GM19468 (cell line): ENCODE data around the gene AGO4.
"Not testable (repeated sequence)": the region's sequence is repeated elsewhere in the genome, so short reads cannot be mapped to it uniquely, and the experiment has no call there.

ENCODE experiments used
- ATAC-seq: cut with Tn5 transposase; IDR thresholded peaks from one replicate; pipeline ENCODE4 v1.9.1; 2021; ENCODE audit warnings: mild to moderate bottlenecking, moderate library complexity, moderate number of reproducible peaks; ENCODE audit not compliant: unreplicated experiment; ENCODE audit errors: extremely low read depth

The AGO4 gene

DNA sequence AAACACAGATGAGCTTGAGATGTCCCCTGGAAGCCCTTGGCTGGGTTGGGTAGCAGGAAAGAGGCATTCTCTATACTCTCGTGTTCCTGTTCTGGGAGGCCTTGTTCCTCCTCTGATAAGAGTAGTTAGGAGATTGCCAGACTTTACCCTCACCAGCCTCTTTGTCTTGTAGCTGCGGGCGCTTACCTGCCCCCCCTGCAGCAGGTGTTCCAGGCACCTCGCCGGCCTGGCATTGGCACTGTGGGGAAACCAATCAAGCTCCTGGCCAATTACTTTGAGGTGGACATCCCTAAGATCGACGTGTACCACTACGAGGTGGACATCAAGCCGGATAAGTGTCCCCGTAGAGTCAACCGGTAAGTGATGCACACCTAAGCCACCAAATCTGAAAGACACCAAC lies 80.4 kb downstream of the AGO4 start:
- ATAC-seq, result no peak

DNA sequence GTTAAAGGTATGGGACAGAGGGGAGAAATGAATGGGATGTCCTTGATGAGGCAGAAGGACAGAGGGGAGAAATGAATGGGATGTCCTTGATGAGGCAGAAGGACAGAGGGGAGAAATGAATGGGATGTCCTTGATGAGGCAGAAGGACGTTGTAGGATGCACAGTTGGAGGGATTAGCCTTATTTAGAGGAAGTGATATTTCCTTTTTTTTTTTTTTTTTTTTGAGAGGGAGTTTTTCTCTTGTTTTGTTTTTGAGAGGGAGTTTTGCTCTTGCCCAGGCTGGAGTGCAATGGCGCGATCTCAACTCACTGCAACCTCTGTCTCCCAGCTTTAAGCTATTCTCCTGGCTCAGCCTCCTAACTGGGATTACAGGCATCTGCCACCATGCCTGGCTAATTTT lies 81.2 kb downstream of the AGO4 start:
- ATAC-seq, result not testable (repeated sequence)

DNA sequence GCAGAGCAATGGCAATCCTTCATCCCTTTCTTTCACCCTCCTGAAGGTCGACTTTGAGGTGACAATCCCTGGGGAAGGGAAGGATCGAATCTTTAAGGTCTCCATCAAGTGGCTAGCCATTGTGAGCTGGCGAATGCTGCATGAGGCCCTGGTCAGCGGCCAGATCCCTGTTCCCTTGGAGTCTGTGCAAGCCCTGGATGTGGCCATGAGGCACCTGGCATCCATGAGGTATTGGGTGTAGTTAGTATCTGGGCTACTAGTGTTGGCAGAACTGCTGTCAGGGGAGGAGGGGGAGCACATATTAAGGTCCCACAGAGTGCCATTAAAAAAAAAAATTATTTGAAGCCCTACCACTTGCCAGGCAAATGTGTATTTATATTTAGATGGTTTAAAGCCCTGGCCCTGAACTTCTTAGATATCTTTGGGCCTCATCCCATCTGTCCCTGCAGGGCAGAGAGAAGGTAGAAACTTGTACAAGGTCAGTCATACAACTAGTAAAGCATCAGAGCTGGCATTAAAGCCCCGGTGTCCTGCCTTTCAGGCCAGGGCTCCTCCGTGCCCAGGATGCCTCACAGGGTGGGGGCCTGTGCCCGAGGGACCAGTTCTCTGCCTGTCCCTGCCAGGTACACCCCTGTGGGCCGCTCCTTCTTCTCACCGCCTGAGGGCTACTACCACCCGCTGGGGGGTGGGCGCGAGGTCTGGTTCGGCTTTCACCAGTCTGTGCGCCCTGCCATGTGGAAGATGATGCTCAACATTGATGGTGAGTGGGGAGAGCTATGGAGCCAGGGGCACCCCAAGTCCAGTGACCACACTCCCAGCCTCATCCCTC lies 85.4 kb downstream of the AGO4 start:
- no peak for ATAC-seq

GRCh38 chr1:35894183-35894582 lies 86.4 kb downstream of the AGO4 start:
- no peak for ATAC-seq

DNA sequence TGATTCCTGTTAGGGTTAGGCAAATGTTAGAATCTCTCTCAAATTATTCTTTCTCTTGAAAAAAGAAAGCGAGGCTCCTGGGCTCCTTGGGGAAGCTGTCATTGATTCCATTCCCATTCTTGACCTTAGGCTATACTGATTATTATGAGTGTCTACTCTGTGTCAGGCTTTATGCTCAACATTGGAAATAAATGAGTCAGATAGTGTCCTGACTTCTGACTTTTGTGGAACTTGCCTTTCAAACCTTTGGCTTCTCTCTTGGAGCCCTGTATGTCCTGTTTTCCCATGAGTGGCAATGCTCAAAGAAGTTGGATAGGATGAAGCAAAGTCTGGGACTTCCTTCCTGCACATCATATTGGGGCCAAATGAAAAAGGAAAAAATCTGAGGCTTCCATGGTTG lies 86.8 kb downstream of the AGO4 start:
- ATAC-seq, result no peak

- ATAC-seq, result no peak
These were observed 92.1 kb downstream of the AGO4 start for GRCh38 chr1:35899941-35900340.

- ATAC-seq, result no peak
These were observed 93.4 kb downstream of the AGO4 start for GRCh38 chr1:35901235-35901634.

DNA sequence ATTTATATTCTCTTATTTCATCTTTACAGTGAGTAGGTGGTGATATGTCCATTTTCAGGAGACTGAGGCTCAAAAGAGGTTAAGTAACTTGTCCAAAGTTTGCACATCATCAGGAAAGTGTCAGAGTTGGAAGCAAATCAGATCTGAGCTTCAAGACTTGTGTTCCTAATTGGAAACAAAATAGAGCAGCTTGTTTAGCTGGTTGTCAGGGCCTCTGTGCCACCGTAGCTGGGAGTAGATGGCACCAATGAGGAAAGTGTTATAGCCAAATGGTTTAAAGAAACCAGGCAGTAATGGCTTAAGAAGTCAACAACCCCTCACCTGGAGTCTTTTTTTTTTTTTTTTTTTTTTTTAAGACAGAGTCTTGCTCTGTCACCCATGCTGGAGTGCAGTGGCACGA lies 94.9 kb downstream of the AGO4 start:
- no peak for ATAC-seq
